HG02870 (cell line): Measurements from ENCODE around the gene HGD.

Source experiments
- ATAC-seq: cut with Tn5 transposase; IDR thresholded peaks from one replicate; pipeline ENCODE4 v1.9.1; 2021; ENCODE audit warnings: mild to moderate bottlenecking, moderate library complexity; ENCODE audit not compliant: unreplicated experiment

The HGD gene

DNA sequence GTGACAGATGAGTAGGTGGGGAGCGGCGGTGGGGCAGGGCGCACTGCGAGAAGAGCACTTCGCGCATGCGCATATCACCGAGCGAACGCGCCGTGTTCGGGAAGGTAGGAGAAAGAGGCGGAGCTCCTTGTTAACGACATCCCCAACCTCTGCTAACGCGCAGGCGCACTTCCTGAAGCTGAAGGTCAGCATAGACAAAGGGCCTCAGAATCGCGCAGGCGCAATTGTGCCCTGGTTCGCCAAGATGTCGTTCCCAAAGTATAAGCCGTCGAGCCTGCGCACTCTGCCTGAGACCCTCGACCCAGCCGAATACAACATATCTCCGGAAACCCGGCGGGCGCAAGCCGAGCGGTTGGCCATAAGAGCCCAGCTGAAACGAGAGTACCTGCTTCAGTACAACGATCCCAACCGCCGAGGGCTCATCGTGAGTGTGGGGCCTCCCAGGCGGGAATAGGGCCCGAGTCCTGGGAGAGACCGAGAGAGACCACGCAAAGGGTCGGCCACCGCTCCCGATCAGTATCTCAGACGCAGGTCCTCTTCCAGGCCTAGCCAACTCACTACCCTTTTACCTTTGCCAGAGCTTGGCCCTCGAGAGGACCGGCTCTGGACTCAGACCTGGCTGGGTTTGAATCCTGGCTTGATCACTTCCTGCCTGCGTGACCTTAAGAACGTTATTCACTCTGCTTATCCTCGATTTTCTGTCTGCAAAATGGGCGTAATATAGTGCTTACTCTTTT lies 85.8 kb downstream of the HGD start, which contains the start of gene NDUFB4:
TSS of gene NDUFB4 (plus strand) at position 221 of the 737 bp plus-strand sequence. CDS start at position 245, 24 bp downstream.
- peak; percentile 93 for ATAC-seq

DNA sequence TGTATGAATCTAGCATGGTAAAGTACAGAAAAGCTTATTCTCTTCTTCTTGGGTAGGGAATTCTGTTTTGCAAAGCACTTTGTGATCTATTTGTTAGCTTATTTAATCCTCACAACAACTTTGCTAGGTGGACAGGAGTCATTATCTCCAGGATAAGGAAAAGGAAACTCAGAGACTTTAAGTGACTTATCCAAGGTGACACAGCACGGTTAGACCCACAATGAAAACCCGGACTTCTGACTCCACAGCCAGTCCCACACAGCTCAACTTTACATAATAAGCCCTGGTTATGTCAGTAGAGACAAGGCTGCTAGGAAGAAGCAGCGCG lies 86.3 kb downstream of the HGD start:
- no peak for ATAC-seq

DNA sequence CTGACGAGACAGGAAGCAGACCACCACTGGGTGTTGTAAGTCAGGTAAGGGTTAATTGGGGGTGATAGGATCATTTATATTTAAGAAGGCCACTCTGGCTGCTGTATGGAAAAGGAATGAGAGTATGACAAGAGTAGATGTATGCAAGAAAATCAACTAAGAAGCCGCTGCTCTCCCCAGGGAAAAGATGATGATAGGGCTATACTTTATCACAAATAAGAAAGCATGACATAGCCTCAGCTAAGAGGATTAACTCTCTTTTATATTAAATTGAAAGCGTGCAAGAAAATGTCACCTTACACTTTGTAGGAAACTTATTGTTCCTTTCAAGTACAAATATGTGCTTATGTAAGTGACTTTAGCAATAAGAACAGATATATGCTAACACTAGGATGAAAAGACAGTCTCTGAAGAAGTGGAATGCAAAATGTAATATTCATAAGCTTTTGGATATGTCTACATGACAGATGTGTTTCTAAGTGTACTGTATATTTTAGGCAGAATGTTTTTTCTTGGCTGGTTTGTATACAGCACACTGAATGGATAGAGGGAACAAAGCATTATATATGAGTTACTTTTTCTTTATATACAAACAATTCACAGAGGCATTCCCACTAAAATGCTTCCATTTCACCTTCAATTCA lies 94.6 kb downstream of the HGD start:
- ATAC-seq: no peak
